BE2C (cell line): ENCODE measurements around the gene NCLN.
A peak's percentile ranks its signal among the peaks of the same experiment; 100 is the strongest.

Source experiments
- DNase-seq: peaks from one replicate; pipeline ENCODE4 v3.0.0-alpha.2; 2020
- H3K27me3 ChIP-seq: fragments of 250-450 bp; sonication (Bioruptor Pico); 2 replicates; pipeline ENCODE4 v1.5.1; 2020; ENCODE audit warnings: mild to moderate bottlenecking
- H3K36me3 ChIP-seq: fragments of 250-450 bp; sonication (Bioruptor Pico); 2 replicates; pipeline ENCODE4 v1.5.1; 2020; ENCODE audit warnings: mild to moderate bottlenecking
- H3K4me1 ChIP-seq: fragments of 250-450 bp; sonication (Bioruptor Pico); 2 replicates; pipeline ENCODE4 v1.5.1; 2020
- H3K4me3 ChIP-seq: 2 replicates; pipeline ENCODE4 v1.5.1; 2011; ENCODE audit warnings: low read depth, low read length
- H3K9me3 ChIP-seq: fragments of 250-450 bp; sonication (Bioruptor Pico); 2 replicates; pipeline ENCODE4 v1.5.1; 2020
- TF ChIP-seq, protein P1 (sequence below): IDR thresholded peaks from 2 replicates; pipeline ENCODE4 v1.5.1; 2012; ENCODE audit warnings: mild to moderate bottlenecking, low read depth, low read length

NCLN gene

DNA sequence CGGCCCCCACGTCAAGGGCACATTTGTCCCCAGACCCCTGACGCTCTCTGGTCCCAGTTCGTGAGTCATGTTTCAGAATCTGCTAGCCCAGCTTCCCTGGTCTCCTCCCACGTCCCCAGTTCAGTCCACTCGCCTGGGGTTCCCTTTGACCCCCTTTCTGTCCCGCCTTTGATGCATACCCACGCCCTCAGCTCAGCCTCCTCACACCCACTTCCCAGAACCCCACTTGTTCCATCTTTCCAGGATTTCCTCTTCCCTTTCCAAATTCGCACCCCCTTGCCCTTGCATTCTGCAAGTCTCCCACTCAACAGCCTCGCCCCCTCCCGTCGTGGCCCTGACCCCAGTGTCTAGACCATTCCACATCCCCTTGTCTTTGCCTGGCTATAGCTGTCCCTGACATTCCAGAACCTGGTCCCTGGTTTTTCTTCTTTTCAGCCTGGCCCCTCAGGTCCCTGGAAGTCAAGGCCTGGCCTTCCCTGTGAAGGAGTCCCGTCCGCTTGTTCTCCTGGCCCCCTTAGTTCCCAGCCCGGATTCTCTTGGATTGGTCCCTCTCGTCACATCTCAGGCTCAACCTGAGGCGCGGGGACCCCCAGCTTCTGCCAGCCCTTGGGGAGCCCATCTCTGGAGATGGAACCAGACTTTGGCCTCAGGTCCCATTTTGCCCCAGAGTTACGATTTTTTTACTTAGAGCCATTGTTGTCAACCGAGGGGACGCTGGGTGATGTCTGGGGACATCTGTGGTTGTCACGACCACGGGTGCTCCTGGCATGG lies 1.3 kb downstream of the NCLN start:
- H3K9me3 ChIP-seq = no peaks in the 10 kb centered on the region
- peaks cover 13% of the 10 kb centered on the region for H3K36me3 ChIP-seq
- TF ChIP-seq, protein P1, sequence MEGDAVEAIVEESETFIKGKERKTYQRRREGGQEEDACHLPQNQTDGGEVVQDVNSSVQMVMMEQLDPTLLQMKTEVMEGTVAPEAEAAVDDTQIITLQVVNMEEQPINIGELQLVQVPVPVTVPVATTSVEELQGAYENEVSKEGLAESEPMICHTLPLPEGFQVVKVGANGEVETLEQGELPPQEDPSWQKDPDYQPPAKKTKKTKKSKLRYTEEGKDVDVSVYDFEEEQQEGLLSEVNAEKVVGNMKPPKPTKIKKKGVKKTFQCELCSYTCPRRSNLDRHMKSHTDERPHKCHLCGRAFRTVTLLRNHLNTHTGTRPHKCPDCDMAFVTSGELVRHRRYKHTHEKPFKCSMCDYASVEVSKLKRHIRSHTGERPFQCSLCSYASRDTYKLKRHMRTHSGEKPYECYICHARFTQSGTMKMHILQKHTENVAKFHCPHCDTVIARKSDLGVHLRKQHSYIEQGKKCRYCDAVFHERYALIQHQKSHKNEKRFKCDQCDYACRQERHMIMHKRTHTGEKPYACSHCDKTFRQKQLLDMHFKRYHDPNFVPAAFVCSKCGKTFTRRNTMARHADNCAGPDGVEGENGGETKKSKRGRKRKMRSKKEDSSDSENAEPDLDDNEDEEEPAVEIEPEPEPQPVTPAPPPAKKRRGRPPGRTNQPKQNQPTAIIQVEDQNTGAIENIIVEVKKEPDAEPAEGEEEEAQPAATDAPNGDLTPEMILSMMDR = no peak
- no peak for DNase-seq
- H3K27me3 ChIP-seq = no peaks in the 10 kb centered on the region
- peak overlapping the region; percentile 78 for H3K4me3 ChIP-seq
- H3K4me1 ChIP-seq = peaks cover 3% of the 10 kb centered on the region; the same call in 1 of the 2 replicates

DNA sequence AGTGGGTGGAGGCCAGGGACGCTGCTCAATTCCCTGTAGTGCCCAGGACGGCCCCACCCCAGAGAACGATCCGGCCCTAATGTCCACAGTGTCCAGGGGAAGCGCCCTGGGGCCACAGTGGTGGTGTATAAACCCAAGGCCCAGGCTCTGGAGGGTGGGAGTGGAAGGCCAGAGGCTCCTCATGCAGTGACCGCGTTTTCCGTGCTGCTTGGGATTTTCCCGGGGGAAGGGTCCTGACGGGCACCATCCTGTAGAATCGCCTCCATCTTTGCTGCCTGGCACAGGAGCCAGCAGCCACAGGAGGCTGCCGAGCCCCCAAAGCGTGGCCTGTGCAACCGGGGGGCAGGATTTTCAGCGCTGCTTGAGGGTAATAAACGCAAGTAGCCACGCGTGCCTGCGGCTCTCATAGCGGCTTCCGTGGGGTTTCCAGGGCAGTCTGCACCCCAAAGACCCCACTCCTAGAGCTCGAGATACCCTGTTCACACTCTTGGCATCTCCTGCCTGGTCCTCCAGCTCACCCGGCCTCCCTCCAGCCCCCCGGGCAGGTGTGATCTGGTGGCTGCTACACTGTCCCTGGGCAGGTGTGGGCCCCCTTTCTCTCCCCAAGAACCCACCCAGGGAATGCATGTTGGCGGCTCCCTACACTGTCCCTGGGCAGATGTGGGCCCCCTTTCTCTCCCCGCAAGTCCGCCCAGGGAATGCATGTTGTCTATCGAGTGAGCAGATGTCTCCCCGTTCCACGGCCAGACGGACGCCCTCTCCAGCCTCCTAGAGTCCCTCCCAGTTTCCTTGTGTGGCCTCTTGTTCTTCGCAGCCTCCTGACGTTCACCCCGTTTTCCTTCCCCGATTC lies 2.2 kb downstream of the NCLN start:
- TF ChIP-seq, protein P1 = no peak
- Histone ChIP-seq H3K9me3 (no peaks in the 10 kb centered on the region), H3K4me3 (no peak overlapping the region), H3K27me3 (no peaks in the 10 kb centered on the region), H3K36me3 (peaks cover 18% of the 10 kb centered on the region), H3K4me1 (peaks cover 3% of the 10 kb centered on the region; the same call in 1 of the 2 replicates)
- no peak for DNase-seq

DNA sequence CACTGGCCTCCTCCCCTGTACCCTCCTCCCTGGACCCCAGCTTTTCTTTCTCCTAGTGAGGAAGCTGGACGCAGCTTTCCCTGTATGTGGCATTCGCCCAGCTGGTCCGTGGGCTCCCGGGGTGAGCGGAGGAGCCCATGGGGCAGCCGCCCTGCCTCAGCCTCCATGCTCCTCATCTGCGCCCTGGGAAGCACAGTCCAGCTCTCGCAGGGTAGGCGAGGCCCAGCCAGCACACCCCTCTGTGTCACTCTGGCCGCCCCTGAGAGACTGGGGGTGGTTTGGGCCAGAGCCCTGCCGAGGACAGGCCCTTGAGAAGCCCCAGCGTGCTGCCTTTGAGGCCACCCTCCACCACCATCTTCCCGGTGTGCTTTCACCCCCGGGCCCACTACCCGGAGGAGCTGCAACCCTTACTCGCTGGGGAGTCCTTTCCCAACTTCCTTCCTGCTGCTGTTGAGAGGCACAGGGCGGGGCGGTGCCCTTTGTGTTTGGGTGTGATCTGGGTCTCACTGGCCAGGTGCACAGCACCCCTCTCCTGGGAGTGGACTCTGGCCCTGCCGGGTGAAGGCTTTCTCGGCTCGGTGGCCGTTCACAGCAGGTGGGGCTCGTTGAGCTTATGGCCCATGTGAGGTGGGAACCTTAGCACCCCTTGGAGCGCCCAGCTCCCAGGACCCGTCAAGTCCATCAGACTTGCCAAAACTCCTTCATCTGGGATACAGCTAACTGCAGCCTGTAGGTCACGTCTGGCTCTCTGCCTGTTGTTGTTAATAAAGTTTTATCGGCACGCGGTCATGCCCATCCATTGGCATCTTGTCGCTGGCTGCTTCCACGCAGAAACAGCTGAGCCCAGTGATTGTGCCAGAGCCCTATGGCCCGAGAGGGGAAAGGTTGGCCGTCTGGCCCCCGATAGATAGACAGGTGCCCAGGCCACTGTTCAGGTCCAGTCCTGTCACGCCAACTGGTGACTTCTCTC lies 3.2 kb downstream of the NCLN start:
- DNase-seq = no peak
- peaks cover 3% of the 10 kb centered on the region for H3K4me1 ChIP-seq
- H3K4me3 ChIP-seq = no peak overlapping the region
- peaks cover 27% of the 10 kb centered on the region for H3K36me3 ChIP-seq
- no peaks in the 10 kb centered on the region for H3K9me3 ChIP-seq
- no peaks in the 10 kb centered on the region for H3K27me3 ChIP-seq
- TF ChIP-seq, protein P1 = no peak

DNA sequence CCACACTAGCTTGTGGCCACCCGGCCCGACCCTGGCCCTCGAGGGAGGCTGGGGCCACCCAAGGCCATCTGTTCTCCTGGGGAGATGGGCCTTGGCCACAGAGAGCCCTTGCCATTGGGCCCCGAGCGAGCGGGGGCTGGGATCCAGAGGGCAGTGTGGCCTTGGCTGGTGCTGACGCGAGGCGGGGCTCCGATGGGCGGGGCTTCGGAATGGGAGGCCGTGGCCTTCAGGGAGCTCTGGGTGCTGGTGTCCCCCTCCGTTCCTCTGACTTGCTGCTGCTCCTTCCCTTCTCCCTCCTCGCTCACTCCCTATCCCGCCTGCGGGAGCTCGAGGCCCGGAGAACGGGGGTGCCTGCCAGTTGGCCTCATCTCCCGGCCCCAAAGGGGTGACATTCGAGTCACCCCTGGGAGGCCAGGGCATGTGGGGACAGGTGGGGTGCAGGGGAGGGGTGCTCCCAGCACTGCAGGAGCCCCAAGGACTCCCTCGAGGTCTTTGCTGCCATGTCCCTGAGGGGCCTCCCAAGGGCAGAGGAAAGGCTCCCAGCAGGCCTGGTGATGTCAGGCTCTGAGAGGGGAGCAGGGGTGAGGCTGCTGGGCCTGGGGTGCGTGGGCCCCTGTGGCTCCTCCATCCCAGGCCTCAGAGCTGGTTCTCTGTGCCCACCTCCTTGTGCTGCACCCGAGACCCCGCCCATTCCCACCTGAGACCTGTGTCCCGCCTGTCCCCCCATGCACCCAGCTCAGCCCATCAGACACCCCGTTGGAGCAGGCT lies 4.2 kb downstream of the NCLN start:
- no peak for DNase-seq
- Histone ChIP-seq H3K4me3 (no peak overlapping the region), H3K27me3 (no peaks in the 10 kb centered on the region), H3K36me3 (peaks cover 29% of the 10 kb centered on the region), H3K4me1 (peaks cover 6% of the 10 kb centered on the region), H3K9me3 (no peaks in the 10 kb centered on the region)
- TF ChIP-seq, protein P1 = no peak

DNA sequence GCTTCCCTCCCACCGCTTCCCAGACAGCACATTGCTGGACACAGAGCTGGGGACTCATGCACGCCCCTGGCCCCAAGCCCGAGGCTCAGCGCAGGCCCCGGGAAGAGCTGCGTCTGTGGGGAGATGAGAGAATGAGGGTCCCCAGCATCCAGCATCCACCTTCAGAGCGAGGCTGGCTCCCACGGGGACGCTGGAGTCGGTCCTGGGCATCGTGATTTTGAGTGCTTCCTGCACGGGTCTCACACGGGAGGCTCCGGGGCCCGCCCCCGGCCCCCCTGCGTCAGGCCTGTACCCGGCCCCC lies 4.7 kb downstream of the NCLN start:
- no peaks in the 10 kb centered on the region for H3K9me3 ChIP-seq
- DNase-seq = no peak
- H3K36me3 ChIP-seq = peaks cover 29% of the 10 kb centered on the region
- H3K4me3 ChIP-seq = no peak overlapping the region
- no peaks in the 10 kb centered on the region for H3K27me3 ChIP-seq
- TF ChIP-seq, protein P1 = no peak
- peaks cover 6% of the 10 kb centered on the region for H3K4me1 ChIP-seq
